GM23338 (cell line): ENCODE measurements around the gene ASB2. TPM values are rescaled to one million over a fixed set of nuclear protein-coding genes. Genes with fewer than 3 reads are reported as not detected.

ENCODE experiments used
- ATAC-seq: fragments of 200-7000 bp; cut with Tn5 transposase; 3 replicates; pipeline ENCODE4 v1.9.1; 2020
- DNase-seq: peaks from one replicate; pipeline ENCODE4 v3.0.0-alpha.2; 2015; ENCODE audit warnings: low spot score
- H2AFZ ChIP-seq: fragments of 200-600 bp; sonication (generic); 2 replicates; pipeline ENCODE4 v1.8.0; 2016; ENCODE audit warnings: antibody characterized with exemption, mild to moderate bottlenecking, moderate library complexity
- H3F3A ChIP-seq: fragments of 200-600 bp; sonication (generic); replicated peaks from 2 replicates; pipeline ENCODE4 v1.8.0; 2017; ENCODE audit warnings: antibody characterized with exemption, mixed run types, low read depth
- H3K27ac ChIP-seq: fragments of 200-600 bp; sonication (generic); 2 replicates; pipeline ENCODE4 v1.6.1; 2016; ENCODE audit warnings: low read depth
- H3K27me3 ChIP-seq: fragments of 200-600 bp; sonication (generic); 2 replicates; pipeline ENCODE4 v1.8.0; 2016; ENCODE audit warnings: mild to moderate bottlenecking, mixed run types, moderate library complexity; ENCODE audit not compliant: insufficient read depth
- H3K36me3 ChIP-seq: fragments of 200-600 bp; sonication (generic); 2 replicates; pipeline ENCODE4 v1.8.0; 2016; ENCODE audit warnings: mild to moderate bottlenecking; ENCODE audit not compliant: insufficient read depth
- H3K4me1 ChIP-seq: fragments of 200-600 bp; sonication (generic); 2 replicates; pipeline ENCODE4 v1.8.0; 2016; ENCODE audit warnings: mild to moderate bottlenecking, moderate library complexity; ENCODE audit not compliant: insufficient read depth
- H3K4me2 ChIP-seq: fragments of 200-600 bp; sonication (generic); 2 replicates; pipeline ENCODE4 v1.7.1; 2017; ENCODE audit warnings: mixed run types
- H3K4me3 ChIP-seq: fragments of 200-600 bp; sonication (generic); 2 replicates; pipeline ENCODE4 v1.6.1; 2016; ENCODE audit warnings: mixed run types
- H3K79me2 ChIP-seq: fragments of 200-600 bp; sonication (generic); replicated peaks from 2 replicates; pipeline ENCODE4 v1.8.0; 2017; ENCODE audit warnings: mild to moderate bottlenecking; ENCODE audit not compliant: insufficient read depth
- H3K9me2 ChIP-seq: fragments of 200-600 bp; sonication (generic); 2 replicates; pipeline ENCODE4 v1.8.0; 2017; ENCODE audit not compliant: insufficient read depth
- H4K20me1 ChIP-seq: fragments of 200-600 bp; sonication (generic); replicated peaks from 2 replicates; pipeline ENCODE4 v1.8.0; 2017; ENCODE audit warnings: mild to moderate bottlenecking; ENCODE audit not compliant: insufficient read depth
- H3K27ac Mint-ChIP-seq: 2 replicates; pipeline ENCODE4 v1.8.0; 2020; ENCODE audit warnings: inconsistent platforms, mild to moderate bottlenecking, moderate library complexity, mixed read lengths
- H3K27me3 Mint-ChIP-seq: 3 replicates; pipeline ENCODE4 v1.8.0; 2022; ENCODE audit warnings: low read depth, mild to moderate bottlenecking, moderate library complexity, mixed read lengths, inconsistent platforms; ENCODE audit not compliant: insufficient read depth, poor library complexity
- H3K36me3 Mint-ChIP-seq: 3 replicates; pipeline ENCODE4 v1.8.0; 2021; ENCODE audit warnings: low read depth, mild to moderate bottlenecking, inconsistent platforms, moderate library complexity, mixed read lengths
- H3K4me1 Mint-ChIP-seq: 3 replicates; pipeline ENCODE4 v1.8.0; 2020; ENCODE audit warnings: mild to moderate bottlenecking, inconsistent platforms, mixed read lengths
- H3K4me3 Mint-ChIP-seq: 3 replicates; pipeline ENCODE4 v1.8.0; 2021; ENCODE audit warnings: moderate library complexity, mild to moderate bottlenecking, inconsistent platforms, mixed read lengths
- H3K9me3 Mint-ChIP-seq: 3 replicates; pipeline ENCODE4 v1.8.0; 2020; ENCODE audit warnings: moderate library complexity, mild to moderate bottlenecking, inconsistent platforms, mixed read lengths
- CREB1 ChIP-seq: fragments of 250-450 bp; sonication (Bioruptor Pico); IDR thresholded peaks from 2 replicates; pipeline ENCODE4 v1.5.0; 2020; ENCODE audit warnings: low read depth, mild to moderate bottlenecking, moderate library complexity
- ETS1 ChIP-seq: IDR thresholded peaks from 2 replicates; pipeline ENCODE4 v1.6.1; 2016; ENCODE audit warnings: antibody characterized with exemption
- EZH2 ChIP-seq: fragments of 200-600 bp; sonication (generic); IDR thresholded peaks from one replicate; pipeline ENCODE4 v1.8.0; 2017; ENCODE audit warnings: antibody characterized with exemption, mild to moderate bottlenecking, low read depth; ENCODE audit not compliant: unreplicated experiment
- EZH2phosphoT487 ChIP-seq: fragments of 200-600 bp; sonication (generic); IDR thresholded peaks from one replicate; pipeline ENCODE4 v1.8.1; 2018; ENCODE audit warnings: antibody characterized with exemption; ENCODE audit not compliant: unreplicated experiment
- JUNB ChIP-seq: IDR thresholded peaks from one replicate; pipeline ENCODE4 v1.6.1; 2016; ENCODE audit warnings: antibody characterized with exemption; ENCODE audit not compliant: unreplicated experiment
- NANOG ChIP-seq: IDR thresholded peaks from 2 replicates; pipeline ENCODE4 v1.6.1; 2016; ENCODE audit warnings: antibody characterized with exemption, borderline replicate concordance
- POLR2AphosphoS5 ChIP-seq: IDR thresholded peaks from 2 replicates; pipeline ENCODE4 v1.6.1; 2016; ENCODE audit warnings: antibody characterized with exemption, low read depth
- STAT1 ChIP-seq: IDR thresholded peaks from one replicate; pipeline ENCODE4 v1.6.1; 2016; ENCODE audit warnings: antibody characterized with exemption; ENCODE audit not compliant: unreplicated experiment
- ZNF114 ChIP-seq: fragments of 250-450 bp; sonication (Bioruptor Pico); IDR thresholded peaks from 2 replicates; pipeline ENCODE4 v1.5.0; 2020; ENCODE audit warnings: mild to moderate bottlenecking, moderate library complexity
- ZNF331 ChIP-seq: fragments of 250-450 bp; sonication (Bioruptor Pico); IDR thresholded peaks from 2 replicates; pipeline ENCODE4 v1.5.0; 2020; ENCODE audit warnings: low read depth, mild to moderate bottlenecking, moderate library complexity
- polyA plus RNA-seq: library from polyadenylated mRNA; unstranded; fragments of >200 nt; fragmentation: Nextera tagmentation; extraction: Ambion mirVana; gene quantifications from 2 replicates; pipeline ENCODE4 v1.2.1, GENCODE V29; 2016
- total RNA-seq: library from RNA; depleted of rRNA; stranded (reverse); fragments of >200 nt; shearing (Covaris generic); gene quantifications from 2 replicates; pipeline ENCODE4 v1.2.3, GENCODE V29; 2014
- TF ChIP-seq, protein P1 (sequence below): IDR thresholded peaks from one replicate; pipeline ENCODE4 v1.6.1; 2018; ENCODE audit warnings: antibody characterized with exemption; ENCODE audit not compliant: unreplicated experiment
- TF ChIP-seq, protein P2 (sequence below), 2 experiments: fragments of 200-600 bp in 1 of 2; sonication (generic) in 1 of 2; conservative IDR thresholded peaks; 2 replicates each; pipeline versions ENCODE4 v1.5.1 to v1.6.1; 2016 to 2017; ENCODE audit warnings: antibody characterized with exemption in 2 of 2, low read depth in 2 of 2, mild to moderate bottlenecking in 2 of 2, moderate library complexity in 1 of 2

The ASB2 gene
- total and polyA plus RNA-seq, 2 experiments from 2014 or later, result 1.2 to 1.7 TPM

GRCh38 chr14:93991212-93991611 is 14.8 kb upstream of the ASB2 start:
- ATAC-seq (no peak), DNase-seq (no peak)
- no peaks in the 10 kb centered on the region for H3K9me2 ChIP-seq
- H3K27me3 Mint-ChIP-seq, result peaks cover 14% of the 10 kb centered on the region
- no peak overlapping the region for H3K27ac ChIP-seq
- no peaks in the 10 kb centered on the region for H3K36me3 ChIP-seq
- H3K36me3 Mint-ChIP-seq, result no peaks in the 10 kb centered on the region; the same call in 2 of the 3 replicates
- H3K27me3 ChIP-seq, result no peaks in the 10 kb centered on the region
- no peak overlapping the region for H3K27ac Mint-ChIP-seq
- H3K4me1 Mint-ChIP-seq, result peaks cover 10% of the 10 kb centered on the region
- H3F3A ChIP-seq, result no peaks in the 10 kb centered on the region
- TF ChIP-seq EZH2, result no peak
- no peak for TF ChIP-seq POLR2AphosphoS5
- no peak for TF ChIP-seq JUNB
- no peak for TF ChIP-seq EZH2phosphoT487
- TF ChIP-seq ETS1, result no peak
- no peak for TF ChIP-seq ZNF331
- no peak for TF ChIP-seq NANOG
- TF ChIP-seq, protein P1, sequence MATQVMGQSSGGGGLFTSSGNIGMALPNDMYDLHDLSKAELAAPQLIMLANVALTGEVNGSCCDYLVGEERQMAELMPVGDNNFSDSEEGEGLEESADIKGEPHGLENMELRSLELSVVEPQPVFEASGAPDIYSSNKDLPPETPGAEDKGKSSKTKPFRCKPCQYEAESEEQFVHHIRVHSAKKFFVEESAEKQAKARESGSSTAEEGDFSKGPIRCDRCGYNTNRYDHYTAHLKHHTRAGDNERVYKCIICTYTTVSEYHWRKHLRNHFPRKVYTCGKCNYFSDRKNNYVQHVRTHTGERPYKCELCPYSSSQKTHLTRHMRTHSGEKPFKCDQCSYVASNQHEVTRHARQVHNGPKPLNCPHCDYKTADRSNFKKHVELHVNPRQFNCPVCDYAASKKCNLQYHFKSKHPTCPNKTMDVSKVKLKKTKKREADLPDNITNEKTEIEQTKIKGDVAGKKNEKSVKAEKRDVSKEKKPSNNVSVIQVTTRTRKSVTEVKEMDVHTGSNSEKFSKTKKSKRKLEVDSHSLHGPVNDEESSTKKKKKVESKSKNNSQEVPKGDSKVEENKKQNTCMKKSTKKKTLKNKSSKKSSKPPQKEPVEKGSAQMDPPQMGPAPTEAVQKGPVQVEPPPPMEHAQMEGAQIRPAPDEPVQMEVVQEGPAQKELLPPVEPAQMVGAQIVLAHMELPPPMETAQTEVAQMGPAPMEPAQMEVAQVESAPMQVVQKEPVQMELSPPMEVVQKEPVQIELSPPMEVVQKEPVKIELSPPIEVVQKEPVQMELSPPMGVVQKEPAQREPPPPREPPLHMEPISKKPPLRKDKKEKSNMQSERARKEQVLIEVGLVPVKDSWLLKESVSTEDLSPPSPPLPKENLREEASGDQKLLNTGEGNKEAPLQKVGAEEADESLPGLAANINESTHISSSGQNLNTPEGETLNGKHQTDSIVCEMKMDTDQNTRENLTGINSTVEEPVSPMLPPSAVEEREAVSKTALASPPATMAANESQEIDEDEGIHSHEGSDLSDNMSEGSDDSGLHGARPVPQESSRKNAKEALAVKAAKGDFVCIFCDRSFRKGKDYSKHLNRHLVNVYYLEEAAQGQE, result no peak
- TF ChIP-seq ZNF114, result no peak
- no peak overlapping the region for H3K4me3 Mint-ChIP-seq
- no peak overlapping the region for H2AFZ ChIP-seq
- no peaks in the 10 kb centered on the region for H4K20me1 ChIP-seq
- H3K79me2 ChIP-seq, result no peaks in the 10 kb centered on the region
- H3K9me3 Mint-ChIP-seq, result no peaks in the 10 kb centered on the region
- no peaks in the 10 kb centered on the region for H3K4me1 ChIP-seq
- H3K4me2 ChIP-seq, result no peak overlapping the region
- H3K4me3 ChIP-seq, result no peak overlapping the region

DNA sequence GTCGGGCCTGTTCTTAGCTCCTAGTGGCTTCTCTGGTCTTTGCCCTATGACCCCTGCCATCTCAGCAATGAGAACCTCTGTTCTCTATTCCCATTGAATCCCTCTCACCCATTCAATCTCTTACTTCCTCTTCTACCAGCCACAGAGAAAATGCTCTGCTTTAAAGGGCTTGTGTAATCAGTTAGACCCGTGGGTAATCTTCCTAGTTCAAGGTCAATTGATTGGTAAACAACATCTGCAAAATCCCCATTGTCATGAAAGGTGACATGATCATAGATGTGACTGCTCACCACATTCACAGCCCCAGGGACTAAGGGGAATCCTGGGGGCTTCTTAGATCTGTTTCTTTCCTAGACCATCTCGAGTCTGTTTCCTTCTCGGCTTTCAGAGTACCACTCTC is 13.6 kb upstream of the ASB2 start:
- no peaks in the 10 kb centered on the region for H3K4me1 ChIP-seq
- no peaks in the 10 kb centered on the region; the same call in 2 of the 3 replicates for H3K36me3 Mint-ChIP-seq
- no peaks in the 10 kb centered on the region for H3K9me3 Mint-ChIP-seq
- H3K27ac ChIP-seq, result no peak overlapping the region
- no peaks in the 10 kb centered on the region for H3K27me3 ChIP-seq
- H3K4me1 Mint-ChIP-seq, result peaks cover 6% of the 10 kb centered on the region
- no peak overlapping the region for H3K4me3 ChIP-seq
- no peaks in the 10 kb centered on the region for H3K9me2 ChIP-seq
- DNase-seq, result no peak
- H2AFZ ChIP-seq, result no peak overlapping the region
- H3F3A ChIP-seq, result no peaks in the 10 kb centered on the region
- no peak for ATAC-seq
- peaks cover 14% of the 10 kb centered on the region for H3K27me3 Mint-ChIP-seq
- no peak overlapping the region for H3K27ac Mint-ChIP-seq
- H3K4me3 Mint-ChIP-seq, result no peak overlapping the region
- no peaks in the 10 kb centered on the region for H3K79me2 ChIP-seq
- no peaks in the 10 kb centered on the region for H3K36me3 ChIP-seq
- H3K4me2 ChIP-seq, result no peak overlapping the region
- no peaks in the 10 kb centered on the region for H4K20me1 ChIP-seq
- TF ChIP-seq JUNB (no peak), ETS1 (no peak), EZH2phosphoT487 (no peak), STAT1 (no peak), NANOG (no peak), CREB1 (CRISPR knock-in tag) (no peak), EZH2 (no peak), ZNF331 (no peak), ZNF114 (no peak), POLR2AphosphoS5 (no peak)
- TF ChIP-seq, protein P2, sequence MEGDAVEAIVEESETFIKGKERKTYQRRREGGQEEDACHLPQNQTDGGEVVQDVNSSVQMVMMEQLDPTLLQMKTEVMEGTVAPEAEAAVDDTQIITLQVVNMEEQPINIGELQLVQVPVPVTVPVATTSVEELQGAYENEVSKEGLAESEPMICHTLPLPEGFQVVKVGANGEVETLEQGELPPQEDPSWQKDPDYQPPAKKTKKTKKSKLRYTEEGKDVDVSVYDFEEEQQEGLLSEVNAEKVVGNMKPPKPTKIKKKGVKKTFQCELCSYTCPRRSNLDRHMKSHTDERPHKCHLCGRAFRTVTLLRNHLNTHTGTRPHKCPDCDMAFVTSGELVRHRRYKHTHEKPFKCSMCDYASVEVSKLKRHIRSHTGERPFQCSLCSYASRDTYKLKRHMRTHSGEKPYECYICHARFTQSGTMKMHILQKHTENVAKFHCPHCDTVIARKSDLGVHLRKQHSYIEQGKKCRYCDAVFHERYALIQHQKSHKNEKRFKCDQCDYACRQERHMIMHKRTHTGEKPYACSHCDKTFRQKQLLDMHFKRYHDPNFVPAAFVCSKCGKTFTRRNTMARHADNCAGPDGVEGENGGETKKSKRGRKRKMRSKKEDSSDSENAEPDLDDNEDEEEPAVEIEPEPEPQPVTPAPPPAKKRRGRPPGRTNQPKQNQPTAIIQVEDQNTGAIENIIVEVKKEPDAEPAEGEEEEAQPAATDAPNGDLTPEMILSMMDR (conservative IDR thresholded peaks at IDR 0.05; ENCODE audit: low read depth in 2 of 2), result no peak
- TF ChIP-seq, protein P1, result no peak
